Lower leg skin (tissue), 3 donors: ENCODE data around the gene RHBG.

Experiments
- POLR2A ChIP-seq, 2 donors: fragments of 450-650 bp; IDR thresholded peaks; one replicate each; pipeline ENCODE4 v1.6.1; 2016 to 2017; ENCODE audit warnings: antibody characterized with exemption in 2 of 2, mild to moderate bottlenecking in 1 of 2, moderate library complexity in 1 of 2
- TF ChIP-seq, protein P1 (sequence below), 3 donors: fragments of 450-650 bp; IDR thresholded peaks; one replicate each; pipeline ENCODE4 v1.5.1; 2016; ENCODE audit warnings: antibody characterized with exemption in 3 of 3, mild to moderate bottlenecking in 3 of 3, moderate library complexity in 2 of 3

DNA sequence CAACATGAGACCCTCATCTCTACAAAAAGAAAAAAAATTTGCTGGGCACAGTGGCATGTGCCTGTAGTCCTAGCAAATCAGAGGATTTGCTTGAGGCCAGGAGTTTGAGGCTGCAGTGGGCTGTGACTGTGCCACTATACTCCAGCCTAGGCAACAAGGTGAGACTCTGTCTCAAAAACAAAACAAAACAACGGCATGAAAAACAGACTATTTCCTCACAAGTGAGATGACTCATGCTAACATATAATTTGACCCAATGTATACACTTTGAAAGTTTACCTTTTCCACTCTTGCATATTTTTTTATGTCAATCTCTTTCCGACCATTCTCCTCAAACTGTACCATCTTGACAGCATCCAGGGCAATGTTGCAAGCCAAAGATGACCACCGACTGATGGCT is 48.5 kb upstream of the RHBG start:
- TF ChIP-seq, protein P1, sequence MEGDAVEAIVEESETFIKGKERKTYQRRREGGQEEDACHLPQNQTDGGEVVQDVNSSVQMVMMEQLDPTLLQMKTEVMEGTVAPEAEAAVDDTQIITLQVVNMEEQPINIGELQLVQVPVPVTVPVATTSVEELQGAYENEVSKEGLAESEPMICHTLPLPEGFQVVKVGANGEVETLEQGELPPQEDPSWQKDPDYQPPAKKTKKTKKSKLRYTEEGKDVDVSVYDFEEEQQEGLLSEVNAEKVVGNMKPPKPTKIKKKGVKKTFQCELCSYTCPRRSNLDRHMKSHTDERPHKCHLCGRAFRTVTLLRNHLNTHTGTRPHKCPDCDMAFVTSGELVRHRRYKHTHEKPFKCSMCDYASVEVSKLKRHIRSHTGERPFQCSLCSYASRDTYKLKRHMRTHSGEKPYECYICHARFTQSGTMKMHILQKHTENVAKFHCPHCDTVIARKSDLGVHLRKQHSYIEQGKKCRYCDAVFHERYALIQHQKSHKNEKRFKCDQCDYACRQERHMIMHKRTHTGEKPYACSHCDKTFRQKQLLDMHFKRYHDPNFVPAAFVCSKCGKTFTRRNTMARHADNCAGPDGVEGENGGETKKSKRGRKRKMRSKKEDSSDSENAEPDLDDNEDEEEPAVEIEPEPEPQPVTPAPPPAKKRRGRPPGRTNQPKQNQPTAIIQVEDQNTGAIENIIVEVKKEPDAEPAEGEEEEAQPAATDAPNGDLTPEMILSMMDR (IDR thresholded peaks at IDR 0.05), result no peak
- no peak for TF ChIP-seq POLR2A (IDR thresholded peaks at IDR 0.05)
